Measurements from ENCODE around the gene HOXD8. TPM values are rescaled to one million over a fixed set of nuclear protein-coding genes. Genes with fewer than 3 reads are reported as not detected.

The HOXD8 gene
- polyA plus RNA-seq (ENCODE audit: insufficient read length): 40.0 TPM

- no peak for DNase-seq (ENCODE audit: low read depth)
These were observed at the start of gene HOXD8 for GRCh38 chr2:176128982-176129796. Gene HOXD8 (plus strand): TSS chr2:176129705. CDS start chr2:176130367, 662 bp downstream.

GRCh38 chr2:176079831-176080539 lies 49.5 kb upstream of the HOXD8 start:
- no peak for DNase-seq (ENCODE audit: low read depth)

- no peak for DNase-seq (ENCODE audit: low read depth)
These were observed 48.7 kb upstream of the HOXD8 start for GRCh38 chr2:176080540-176081375.

GRCh38 chr2:176081376-176081836 lies 48.1 kb upstream of the HOXD8 start:
- no peak for DNase-seq (ENCODE audit: low read depth)

GRCh38 chr2:176081837-176082524 lies 47.5 kb upstream of the HOXD8 start:
- DNase-seq (ENCODE audit: low read depth): no peak

- no peak for DNase-seq (ENCODE audit: low read depth)
These were observed 47.0 kb upstream of the HOXD8 start for GRCh38 chr2:176082525-176082823.

GRCh38 chr2:176082824-176083751 lies 46.4 kb upstream of the HOXD8 start:
- DNase-seq (ENCODE audit: low read depth): no peak

- no peak for DNase-seq (ENCODE audit: low read depth)
These were observed 45.7 kb upstream of the HOXD8 start, which contains the start of gene EVX2 for GRCh38 chr2:176083796-176084261. Gene EVX2 (minus strand): TSS chr2:176083962. CDS start chr2:176083776, 186 bp downstream.

GRCh38 chr2:176084611-176085119 lies 44.8 kb upstream of the HOXD8 start:
- DNase-seq (ENCODE audit: low read depth): no peak

- DNase-seq (ENCODE audit: low read depth): no peak
These were observed 44.3 kb upstream of the HOXD8 start for GRCh38 chr2:176085120-176085788.

- no peak for DNase-seq (ENCODE audit: low read depth)
These were observed 43.4 kb upstream of the HOXD8 start for GRCh38 chr2:176085861-176086771.

GRCh38 chr2:176087330-176088047 lies 42.0 kb upstream of the HOXD8 start:
- DNase-seq (ENCODE audit: low read depth): no peak

GRCh38 chr2:176088048-176088936 lies 41.2 kb upstream of the HOXD8 start:
- DNase-seq (ENCODE audit: low read depth): no peak

GRCh38 chr2:176088937-176089842 lies 40.3 kb upstream of the HOXD8 start:
- DNase-seq (ENCODE audit: low read depth): no peak

- no peak for DNase-seq (ENCODE audit: low read depth)
These were observed 39.6 kb upstream of the HOXD8 start for GRCh38 chr2:176089843-176090395.
